Panc1 (cell line): Measurements from ENCODE around the gene RTN4IP1. TPM values are rescaled to one million over a fixed set of nuclear protein-coding genes. Genes with fewer than 3 reads are reported as not detected.

Experiments used
- ATAC-seq: fragments of 200-7000 bp; cut with Tn5 transposase; 2 replicates; pipeline ENCODE4 v1.9.1; 2020; ENCODE audit warnings: mild to moderate bottlenecking, moderate library complexity
- BruUV-seq: library from RNA; stranded (reverse); fragments of 400-500 nt; replicated peaks from 2 replicates; lab custom pipeline; 2021; lab: Mats Ljungman, UMichigan
- CTCF ChIA-PET: fragments of 300-600 bp; sonication (Branson Sonifier 250); formaldehyde crosslinking; loops from one replicate; lab custom pipeline; 2022; ENCODE audit warnings: antibody characterized with exemption; lab: Charles Lee
- POLR2A ChIA-PET: fragments of 300-600 bp; sonication (Branson Sonifier 250); formaldehyde crosslinking; loops from one replicate; lab custom pipeline; 2022; ENCODE audit warnings: antibody characterized with exemption; lab: Charles Lee
- DNase-seq: peaks from one replicate; pipeline ENCODE4 v3.0.0-alpha.2; 2010; ENCODE audit warnings: low read depth, low spot score
- H3K27ac ChIP-seq: 2 replicates; pipeline ENCODE4 v1.5.1; 2011; ENCODE audit warnings: mild to moderate bottlenecking, low read length, inconsistent platforms
- H3K27me3 ChIP-seq: fragments of 200-500 bp; sonication (Bioruptor generic); 2 replicates; pipeline ENCODE4 v1.6.0; 2014; ENCODE audit warnings: low read length, inconsistent platforms; ENCODE audit not compliant: control insufficient read depth, insufficient read depth
- H3K36me3 ChIP-seq: fragments of 200-500 bp; sonication (Bioruptor generic); 2 replicates; pipeline ENCODE4 v1.5.1; 2014; ENCODE audit warnings: inconsistent platforms, mild to moderate bottlenecking, low read length, moderate library complexity; ENCODE audit not compliant: control insufficient read depth, insufficient read depth
- H3K4me1 ChIP-seq: 2 replicates; pipeline ENCODE4 v1.5.1; 2011; ENCODE audit warnings: inconsistent platforms, mild to moderate bottlenecking, low read length, moderate library complexity; ENCODE audit not compliant: control insufficient read depth, insufficient read depth
- H3K4me3 ChIP-seq, 2 experiments: 2 replicates each; pipeline ENCODE4 v1.5.1; 2011 to 2012; ENCODE audit warnings: low read depth in 2 of 2, low read length in 2 of 2, mild to moderate bottlenecking in 2 of 2, inconsistent platforms in 1 of 2, moderate library complexity in 1 of 2
- H3K9me3 ChIP-seq: fragments of 200-500 bp; sonication (Bioruptor generic); 2 replicates; pipeline ENCODE4 v1.5.1; 2014; ENCODE audit warnings: low read depth, mild to moderate bottlenecking, inconsistent platforms, low read length, moderate library complexity; ENCODE audit not compliant: control insufficient read depth, insufficient read depth
- CTCF ChIP-seq: fragments of 450-650 bp; IDR thresholded peaks from 2 replicates; pipeline ENCODE4 v1.5.1; 2017; ENCODE audit warnings: mild to moderate bottlenecking
- POLR2AphosphoS5 ChIP-seq: IDR thresholded peaks from 2 replicates; pipeline ENCODE4 v1.6.1; 2012; ENCODE audit warnings: mild to moderate bottlenecking, low read depth, low read length, moderate library complexity
- REST ChIP-seq, 2 experiments: IDR thresholded peaks; 2 replicates each; pipeline ENCODE4 v1.6.1; 2011 to 2012; ENCODE audit warnings: low read depth in 2 of 2, control low read depth in 1 of 2, low read length in 1 of 2, mild to moderate bottlenecking in 1 of 2, moderate library complexity in 1 of 2; ENCODE audit not compliant: insufficient read depth in 1 of 2
- SIN3A ChIP-seq: IDR thresholded peaks from 2 replicates; pipeline ENCODE4 v1.6.1; 2012; ENCODE audit warnings: low read depth, mild to moderate bottlenecking, low read length, moderate library complexity, borderline replicate concordance; ENCODE audit not compliant: insufficient read depth
- TCF7L2 ChIP-seq: IDR thresholded peaks from 2 replicates; pipeline ENCODE4 v1.6.1; 2011; ENCODE audit warnings: mild to moderate bottlenecking, low read depth, low read length, inconsistent platforms
- in situ Hi-C: cut with HindIII; loops from 2 replicates; pipeline ENCODE4 v1.10.0; 2016; ENCODE audit warnings: low sequenced_read_pairs, low pct_unique_long_range_greater_than_20kb
- intact Hi-C: fragments of 100-400 bp; cut with micrococcal nuclease; formaldehyde crosslinking; loops from one replicate; pipeline ENCODE4 v1.10.0; 2022; ENCODE audit not compliant: unreplicated experiment
- total RNA-seq: library from RNA; stranded (reverse); gene quantifications from one replicate; pipeline ENCODE4 v1.2.1, GENCODE V29; 2021; ENCODE audit not compliant: unreplicated experiment

The RTN4IP1 gene
- total RNA-seq, 1 experiment from 2014 or later = 9.4 TPM

GRCh38 chr6:106666282-106667021 lies 37.2 kb upstream of the RTN4IP1 start:
- Histone ChIP-seq H3K27ac (no peak overlapping the region), H3K4me1 (no peaks in the 10 kb centered on the region), H3K36me3 (peaks cover 2% of the 10 kb centered on the region; the same call in 1 of the 2 replicates), H3K9me3 (no peaks in the 10 kb centered on the region), H3K27me3 (no peaks in the 10 kb centered on the region), H3K4me3 (no peak overlapping the region)
- ChIA-PET CTCF (no interaction called here), POLR2A (no interaction called here)
- BruUV-seq = no TSS peak
- ATAC-seq (no peak), DNase-seq (no peak)
- in situ Hi-C loops (no loop called here), intact Hi-C loops (no loop called here)
- TF ChIP-seq TCF7L2 (no peak), POLR2AphosphoS5 (no peak), SIN3A (no peak), REST (IDR thresholded peaks at IDR 0.05; ENCODE audit: insufficient read depth in 1 of 2, low read depth in 2 of 2, low read length in 1 of 2) (no peak), CTCF (no peak)

DNA sequence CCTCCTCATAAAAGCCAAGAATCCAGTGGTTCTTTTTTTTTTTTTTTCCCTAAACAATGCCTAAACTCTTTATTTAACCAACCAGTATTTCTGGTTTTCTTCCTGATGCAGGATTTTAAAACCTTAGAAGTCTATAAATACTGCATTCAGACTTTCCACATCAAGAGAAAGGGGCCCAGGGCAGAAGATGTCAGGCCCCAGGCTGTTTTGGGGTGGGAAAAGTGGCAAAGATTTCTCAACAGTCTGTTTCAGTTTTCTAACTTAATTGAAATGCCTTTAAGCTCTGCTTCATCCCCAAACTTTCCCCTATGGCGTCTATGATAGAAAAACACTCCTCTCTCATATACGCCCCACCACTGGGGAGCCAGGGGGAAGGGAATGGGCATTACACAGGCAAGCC lies 33.2 kb upstream of the RTN4IP1 start:
- no peak for DNase-seq
- no peak overlapping the region for H3K27ac ChIP-seq
- POLR2A ChIA-PET = no interaction called here

More for the DNA sequence above, 33.2 kb upstream of the RTN4IP1 start:
- no peaks in the 10 kb centered on the region for H3K27me3 ChIP-seq
- in situ Hi-C loops (no loop called here), intact Hi-C loops (no loop called here)
- no peak overlapping the region for H3K4me3 ChIP-seq
- no TSS peak for BruUV-seq
- CTCF ChIA-PET = no interaction called here
- peaks cover 9% of the 10 kb centered on the region for H3K9me3 ChIP-seq
- peaks cover 2% of the 10 kb centered on the region; the same call in 1 of the 2 replicates for H3K36me3 ChIP-seq
- no peaks in the 10 kb centered on the region for H3K4me1 ChIP-seq
- no peak for ATAC-seq
- TF ChIP-seq CTCF (no peak), REST (IDR thresholded peaks at IDR 0.05; ENCODE audit: insufficient read depth in 1 of 2, low read depth in 2 of 2, low read length in 1 of 2) (no peak), TCF7L2 (no peak), SIN3A (no peak), POLR2AphosphoS5 (no peak)
